ENCODE data around the gene DNAH1. TPM values are rescaled to one million over a fixed set of nuclear protein-coding genes. Genes with fewer than 3 reads are reported as not detected.

Gene DNAH1
- total and polyA plus RNA-seq, 2 donors (not counting 1 experiment from before 2014, with no cell fraction given), result 47.2 to 59.2 TPM

GRCh38 chr3:52379610-52380009 lies 63.5 kb downstream of the DNAH1 start:
- Histone ChIP-seq H2AFZ (ENCODE audit: insufficient read depth, low read depth, low read length, poor library complexity, severe bottlenecking) (no peak overlapping the region), H3K27ac (ENCODE audit: low read length in 2 of 2) (no peak overlapping the region), H3K79me2 (ENCODE audit: control insufficient read depth, insufficient read depth, low read length) (no peaks in the 10 kb centered on the region), H3K4me2 (replicated peaks; ENCODE audit: low read depth, low read length, poor library complexity, severe bottlenecking) (no peak overlapping the region), H3K4me3 (ENCODE audit: control extremely low read depth in 1 of 5, extremely low read depth in 1 of 5, insufficient read depth in 1 of 5, low read depth in 2 of 5, low read length in 4 of 5) (no peak overlapping the region), H3K36me3 (replicated peaks in 1 of 2; ENCODE audit: control extremely low read depth in 1 of 2, control insufficient read depth in 1 of 2, extremely low read depth in 1 of 2, insufficient read depth in 2 of 2, low read length in 1 of 2) (peaks cover 0 to 5% of the 10 kb centered on the region in 2 experiments), H3K4me1 (ENCODE audit: control insufficient read depth in 2 of 2, insufficient read depth in 2 of 2, low read length in 2 of 2) (no peaks in the 10 kb centered on the region), H3K9me3 (ENCODE audit: control extremely low read depth in 1 of 3, control insufficient read depth in 2 of 3, insufficient read depth in 1 of 3, low read length in 2 of 3) (no peaks in the 10 kb centered on the region), H4K20me1 (ENCODE audit: control insufficient read depth, insufficient read depth, low read length, poor library complexity, severe bottlenecking) (no peaks in the 10 kb centered on the region), H3K9ac (ENCODE audit: low read length) (no peak overlapping the region), H3K27me3 (replicated peaks in 1 of 4; ENCODE audit: control extremely low read depth in 1 of 4, control insufficient read depth in 3 of 4, insufficient read depth in 4 of 4, low read length in 3 of 4) (no peaks in the 10 kb centered on the region)
- Mint-ChIP-seq H3K4me1 (peaks cover 1% of the 10 kb centered on the region), H3K4me3 (no peak overlapping the region), H3K27ac (no peak overlapping the region), H3K27me3 (no peaks in the 10 kb centered on the region), H3K9me3 (ENCODE audit: insufficient read depth) (no peaks in the 10 kb centered on the region)
- ATAC-seq (ENCODE audit: low read depth), result no peak
- POLR2A ChIA-PET, result no interaction called here
- TF ChIP-seq CTCF (IDR thresholded peaks at IDR 0.05), result no peak
- TF ChIP-seq EZH2 (IDR thresholded peaks at IDR 0.05; ENCODE audit: borderline replicate concordance, insufficient read depth, low read depth, low read length, poor library complexity, severe bottlenecking), result no peak
- DNase-seq, result no peak
- CTCF ChIA-PET, result interaction anchor here (1.0 kb wide), 1 partner anchor 69 kb away, joined by 3 read pairs; no protein-coding TSS in a partner anchor
- intact Hi-C loops (cut with micrococcal nuclease), result no loop called here
- 93% methylated on average over 10 of the region's 10 CpGs for WGBS (ENCODE audit: insufficient coverage)

- no peak for TF ChIP-seq EZH2 (IDR thresholded peaks at IDR 0.05; ENCODE audit: borderline replicate concordance, insufficient read depth, low read depth, low read length, poor library complexity, severe bottlenecking)
- TF ChIP-seq CTCF (IDR thresholded peaks at IDR 0.05), result no peak
- Mint-ChIP-seq H3K4me3 (no peak overlapping the region), H3K4me1 (no peaks in the 10 kb centered on the region), H3K9me3 (ENCODE audit: insufficient read depth) (no peaks in the 10 kb centered on the region), H3K27me3 (no peaks in the 10 kb centered on the region), H3K27ac (no peak overlapping the region)
- H4K20me1 ChIP-seq (ENCODE audit: control insufficient read depth, insufficient read depth, low read length, poor library complexity, severe bottlenecking), result no peaks in the 10 kb centered on the region
- no peak overlapping the region for H3K4me3 ChIP-seq (ENCODE audit: control extremely low read depth in 1 of 5, extremely low read depth in 1 of 5, insufficient read depth in 1 of 5, low read depth in 2 of 5, low read length in 4 of 5)
- CTCF ChIA-PET, result interaction anchor here (1.0 kb wide), 1 partner anchor 68 kb away, joined by 3 read pairs; no protein-coding TSS in a partner anchor
- no peaks in the 10 kb centered on the region for H3K27me3 ChIP-seq (replicated peaks in 1 of 4; ENCODE audit: control extremely low read depth in 1 of 4, control insufficient read depth in 3 of 4, insufficient read depth in 4 of 4, low read length in 3 of 4)
- H2AFZ ChIP-seq (ENCODE audit: insufficient read depth, low read depth, low read length, poor library complexity, severe bottlenecking), result no peak overlapping the region
- no peak overlapping the region for H3K4me2 ChIP-seq (replicated peaks; ENCODE audit: low read depth, low read length, poor library complexity, severe bottlenecking)
- ATAC-seq (ENCODE audit: low read depth) (no peak), DNase-seq (no peak)
- H3K79me2 ChIP-seq (ENCODE audit: control insufficient read depth, insufficient read depth, low read length), result no peaks in the 10 kb centered on the region
- WGBS (ENCODE audit: insufficient coverage), result 97% methylated on average over 9 of the region's 10 CpGs
- POLR2A ChIA-PET, result no interaction called here
- no peaks in the 10 kb centered on the region for H3K4me1 ChIP-seq (ENCODE audit: control insufficient read depth in 2 of 2, insufficient read depth in 2 of 2, low read length in 2 of 2)
- H3K27ac ChIP-seq (ENCODE audit: low read length in 2 of 2), result no peak overlapping the region
- peaks cover 0 to 5% of the 10 kb centered on the region in 2 experiments for H3K36me3 ChIP-seq (replicated peaks in 1 of 2; ENCODE audit: control extremely low read depth in 1 of 2, control insufficient read depth in 1 of 2, extremely low read depth in 1 of 2, insufficient read depth in 2 of 2, low read length in 1 of 2)
- intact Hi-C loops (cut with micrococcal nuclease), result no loop called here
- no peaks in the 10 kb centered on the region for H3K9me3 ChIP-seq (ENCODE audit: control extremely low read depth in 1 of 3, control insufficient read depth in 2 of 3, insufficient read depth in 1 of 3, low read length in 2 of 3)
- no peak overlapping the region for H3K9ac ChIP-seq (ENCODE audit: low read length)
These were observed 63.9 kb downstream of the DNAH1 start for GRCh38 chr3:52380023-52380422.
